NB4 (cell line): Measurements from ENCODE around the gene HSD17B12.

Experiments
- MYC ChIP-seq: IDR thresholded peaks from 2 replicates; pipeline ENCODE4 v1.6.1; 2011; ENCODE audit warnings: low read depth, low read length
- POLR2A ChIP-seq: IDR thresholded peaks from 2 replicates; pipeline ENCODE4 v1.6.1; 2011; ENCODE audit warnings: mild to moderate bottlenecking; ENCODE audit not compliant: insufficient read length; ENCODE audit errors: extremely low read depth
- TF ChIP-seq, protein P1 (sequence below): IDR thresholded peaks from one replicate; pipeline ENCODE4 v1.5.1; 2012; ENCODE audit warnings: low read depth, low read length
- TF ChIP-seq, protein P2 (sequence below): IDR thresholded peaks from 2 replicates; pipeline ENCODE4 v1.6.1; 2011; ENCODE audit warnings: low read depth, low read length

DNA sequence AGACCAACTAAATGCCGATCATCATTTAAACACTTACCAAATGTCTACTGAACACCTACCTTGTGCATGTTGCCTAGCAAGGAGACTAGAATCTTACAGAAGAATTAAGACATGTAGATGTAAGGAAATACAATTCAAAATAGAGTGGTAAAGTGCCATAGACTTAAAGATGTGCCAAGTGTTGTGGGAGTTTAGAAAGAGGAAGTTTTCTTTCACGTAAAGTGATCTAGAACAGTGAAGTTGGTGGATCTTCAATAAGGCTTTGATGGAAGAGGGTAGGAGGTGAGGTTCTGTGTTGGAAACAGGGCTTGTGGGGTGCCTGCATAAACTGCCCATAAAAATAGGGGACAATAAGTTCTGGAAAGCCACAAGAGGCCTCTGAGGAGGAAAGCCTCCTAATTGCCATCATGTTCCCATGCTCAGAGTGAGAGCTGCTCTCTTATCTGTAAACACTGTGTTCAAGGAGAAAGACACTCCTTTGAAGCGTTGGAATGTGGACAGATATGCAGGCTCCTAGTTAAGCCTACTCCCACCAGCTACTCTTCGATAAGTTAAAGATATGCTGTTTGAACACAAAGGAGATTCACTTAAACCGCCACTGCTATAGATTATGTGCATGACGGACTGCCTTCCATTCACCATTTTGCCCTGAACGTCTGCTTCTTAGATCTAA lies 66.7 kb downstream of the HSD17B12 start:
- TF ChIP-seq, protein P1, sequence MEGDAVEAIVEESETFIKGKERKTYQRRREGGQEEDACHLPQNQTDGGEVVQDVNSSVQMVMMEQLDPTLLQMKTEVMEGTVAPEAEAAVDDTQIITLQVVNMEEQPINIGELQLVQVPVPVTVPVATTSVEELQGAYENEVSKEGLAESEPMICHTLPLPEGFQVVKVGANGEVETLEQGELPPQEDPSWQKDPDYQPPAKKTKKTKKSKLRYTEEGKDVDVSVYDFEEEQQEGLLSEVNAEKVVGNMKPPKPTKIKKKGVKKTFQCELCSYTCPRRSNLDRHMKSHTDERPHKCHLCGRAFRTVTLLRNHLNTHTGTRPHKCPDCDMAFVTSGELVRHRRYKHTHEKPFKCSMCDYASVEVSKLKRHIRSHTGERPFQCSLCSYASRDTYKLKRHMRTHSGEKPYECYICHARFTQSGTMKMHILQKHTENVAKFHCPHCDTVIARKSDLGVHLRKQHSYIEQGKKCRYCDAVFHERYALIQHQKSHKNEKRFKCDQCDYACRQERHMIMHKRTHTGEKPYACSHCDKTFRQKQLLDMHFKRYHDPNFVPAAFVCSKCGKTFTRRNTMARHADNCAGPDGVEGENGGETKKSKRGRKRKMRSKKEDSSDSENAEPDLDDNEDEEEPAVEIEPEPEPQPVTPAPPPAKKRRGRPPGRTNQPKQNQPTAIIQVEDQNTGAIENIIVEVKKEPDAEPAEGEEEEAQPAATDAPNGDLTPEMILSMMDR, result no peak
- TF ChIP-seq, protein P2, sequence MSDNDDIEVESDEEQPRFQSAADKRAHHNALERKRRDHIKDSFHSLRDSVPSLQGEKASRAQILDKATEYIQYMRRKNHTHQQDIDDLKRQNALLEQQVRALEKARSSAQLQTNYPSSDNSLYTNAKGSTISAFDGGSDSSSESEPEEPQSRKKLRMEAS, result no peak
- no peak for TF ChIP-seq POLR2A
- TF ChIP-seq MYC, result no peak
